SK-N-SH treated with all-trans-retinoic acid at 6 μM for 48 hours (cell line): ENCODE measurements around the gene SGPL1.

ENCODE experiments used
- ATAC-seq: fragments of 200-7000 bp; cut with Tn5 transposase; 3 replicates; pipeline ENCODE4 v1.9.1; 2020; ENCODE audit warnings: mild to moderate bottlenecking, moderate library complexity
- ARNTL ChIP-seq: fragments of 450-650 bp; formaldehyde crosslinking; IDR thresholded peaks from 2 replicates; pipeline ENCODE4 v1.5.0; 2020; ENCODE audit warnings: low read depth, mild to moderate bottlenecking, moderate library complexity, borderline replicate concordance
- CREB5 ChIP-seq: fragments of 250-450 bp; sonication (Bioruptor Pico); IDR thresholded peaks from 2 replicates; pipeline ENCODE4 v1.5.1; 2020; ENCODE audit warnings: low read depth, mild to moderate bottlenecking, moderate library complexity
- CSDC2 ChIP-seq: fragments of 250-450 bp; sonication (Bioruptor Pico); IDR thresholded peaks from 2 replicates; pipeline ENCODE4 v1.5.0; 2020; ENCODE audit warnings: mild to moderate bottlenecking, moderate library complexity
- CSRNP3 ChIP-seq: fragments of 250-450 bp; sonication (Bioruptor Pico); IDR thresholded peaks from 2 replicates; pipeline ENCODE4 v1.5.1; 2021; ENCODE audit warnings: mild to moderate bottlenecking, moderate library complexity
- ESRRG ChIP-seq: fragments of 250-450 bp; sonication (Bioruptor Pico); IDR thresholded peaks from 2 replicates; pipeline ENCODE4 v1.6.1; 2021; ENCODE audit warnings: mild to moderate bottlenecking
- GLIS3 ChIP-seq: fragments of 250-450 bp; sonication (Bioruptor Pico); IDR thresholded peaks from 2 replicates; pipeline ENCODE4 v1.5.0; 2020; ENCODE audit warnings: mild to moderate bottlenecking, moderate library complexity
- ISL1 ChIP-seq: fragments of 250-450 bp; sonication (Bioruptor Pico); IDR thresholded peaks from 2 replicates; pipeline ENCODE4 v2.1.2; 2022; ENCODE audit warnings: mild to moderate bottlenecking, moderate library complexity
- OSR1 ChIP-seq: fragments of 250-450 bp; sonication (Bioruptor Pico); IDR thresholded peaks from 2 replicates; pipeline ENCODE4 v1.8.0; 2022; ENCODE audit warnings: moderate library complexity, mild to moderate bottlenecking, inconsistent platforms
- POU6F1 ChIP-seq: fragments of 250-450 bp; sonication (Bioruptor Pico); IDR thresholded peaks from 2 replicates; pipeline ENCODE4 v1.8.0; 2021; ENCODE audit warnings: low read depth, mild to moderate bottlenecking, moderate library complexity, borderline replicate concordance
- RARB ChIP-seq: fragments of 250-450 bp; sonication (Bioruptor Pico); IDR thresholded peaks from 2 replicates; pipeline ENCODE4 v1.8.0; 2021; ENCODE audit warnings: mild to moderate bottlenecking, moderate library complexity
- TCF4 ChIP-seq: fragments of 250-450 bp; sonication (Bioruptor Pico); IDR thresholded peaks from 2 replicates; pipeline ENCODE4 v1.8.0; 2021; ENCODE audit warnings: mild to moderate bottlenecking, moderate library complexity, borderline replicate concordance
- TOX ChIP-seq: fragments of 250-450 bp; sonication (Bioruptor Pico); IDR thresholded peaks from 2 replicates; pipeline ENCODE4 v1.8.0; 2021; ENCODE audit warnings: mild to moderate bottlenecking, moderate library complexity, borderline replicate concordance
- TSHZ2 ChIP-seq: fragments of 250-450 bp; sonication (Bioruptor Pico); IDR thresholded peaks from 2 replicates; pipeline ENCODE4 v1.5.0; 2020; ENCODE audit warnings: mild to moderate bottlenecking, moderate library complexity
- ZC3H10 ChIP-seq: fragments of 250-450 bp; sonication (Bioruptor Pico); IDR thresholded peaks from 2 replicates; pipeline ENCODE4 v1.5.1; 2021; ENCODE audit warnings: mild to moderate bottlenecking, moderate library complexity
- ZFP3 ChIP-seq: fragments of 250-450 bp; sonication (Bioruptor Pico); IDR thresholded peaks from 2 replicates; pipeline ENCODE4 v1.5.0; 2020; ENCODE audit warnings: mild to moderate bottlenecking, moderate library complexity
- ZFP30 ChIP-seq: fragments of 450-650 bp; formaldehyde crosslinking; IDR thresholded peaks from 2 replicates; pipeline ENCODE4 v1.5.0; 2022; ENCODE audit warnings: mild to moderate bottlenecking, moderate library complexity
- ZNF565 ChIP-seq: fragments of 450-650 bp; formaldehyde crosslinking; conservative IDR thresholded peaks from 2 replicates; pipeline ENCODE4 v1.5.0; 2020; ENCODE audit warnings: low read depth, mild to moderate bottlenecking, moderate library complexity
- ZNF70 ChIP-seq: fragments of 450-650 bp; formaldehyde crosslinking; IDR thresholded peaks from 2 replicates; pipeline ENCODE4 v1.5.0; 2020; ENCODE audit warnings: mild to moderate bottlenecking, moderate library complexity
- ZNF8 ChIP-seq: fragments of 450-650 bp; formaldehyde crosslinking; IDR thresholded peaks from 2 replicates; pipeline ENCODE4 v1.5.0; 2020; ENCODE audit warnings: mild to moderate bottlenecking, moderate library complexity

The SGPL1 gene

GRCh38 chr10:70777063-70777875 lies 38.5 kb upstream of the SGPL1 start (continued):
- no peak for TF ChIP-seq POU6F1

- ATAC-seq: no peak
- no peak for TF ChIP-seq ESRRG
- no peak for TF ChIP-seq RARB (CRISPR knock-in tag)
- TF ChIP-seq ZNF565 (CRISPR knock-in tag): no peak
- no peak for TF ChIP-seq GLIS3 (CRISPR knock-in tag)
- TF ChIP-seq CREB5: no peak
Observed at GRCh38 chr10:70778267-70778924, 37.4 kb upstream of the SGPL1 start.

- ATAC-seq: no peak; the same call in 2 of the 3 replicates
- TF ChIP-seq CREB5: no peak
- TF ChIP-seq ZFP3 (CRISPR knock-in tag): no peak
- TF ChIP-seq ZNF8 (CRISPR knock-in tag): no peak
Observed at GRCh38 chr10:70779088-70779487, 36.7 kb upstream of the SGPL1 start.

GRCh38 chr10:70779511-70780369 lies 36.0 kb upstream of the SGPL1 start:
- no peak for ATAC-seq
- TF ChIP-seq ZFP30: no peak
- no peak for TF ChIP-seq ZNF565 (CRISPR knock-in tag)
- TF ChIP-seq ZFP3 (CRISPR knock-in tag): no peak
- TF ChIP-seq TSHZ2: no peak
- no peak for TF ChIP-seq TCF4 (CRISPR knock-in tag)
- TF ChIP-seq ZNF70: no peak
- no peak for TF ChIP-seq TOX (CRISPR knock-in tag)
- no peak for TF ChIP-seq ARNTL
- no peak for TF ChIP-seq RARB (CRISPR knock-in tag)
- no peak for TF ChIP-seq ZC3H10 (CRISPR knock-in tag)
- TF ChIP-seq CSDC2 (CRISPR knock-in tag): no peak
- no peak for TF ChIP-seq ISL1 (CRISPR knock-in tag)
- TF ChIP-seq OSR1 (CRISPR knock-in tag): no peak
- TF ChIP-seq CSRNP3 (CRISPR knock-in tag): no peak
- no peak for TF ChIP-seq GLIS3 (CRISPR knock-in tag)
- no peak for TF ChIP-seq CREB5
- no peak for TF ChIP-seq ESRRG
